Measurements from ENCODE around the gene CDH15.

The CDH15 gene

GRCh38 chr16:89146211-89147005, 25.1 kb upstream of the CDH15 start:
- peaks cover 78% of the 10 kb centered on the region for H3K36me3 ChIP-seq (ENCODE audit: insufficient read depth, insufficient read length, low read length)

DNA sequence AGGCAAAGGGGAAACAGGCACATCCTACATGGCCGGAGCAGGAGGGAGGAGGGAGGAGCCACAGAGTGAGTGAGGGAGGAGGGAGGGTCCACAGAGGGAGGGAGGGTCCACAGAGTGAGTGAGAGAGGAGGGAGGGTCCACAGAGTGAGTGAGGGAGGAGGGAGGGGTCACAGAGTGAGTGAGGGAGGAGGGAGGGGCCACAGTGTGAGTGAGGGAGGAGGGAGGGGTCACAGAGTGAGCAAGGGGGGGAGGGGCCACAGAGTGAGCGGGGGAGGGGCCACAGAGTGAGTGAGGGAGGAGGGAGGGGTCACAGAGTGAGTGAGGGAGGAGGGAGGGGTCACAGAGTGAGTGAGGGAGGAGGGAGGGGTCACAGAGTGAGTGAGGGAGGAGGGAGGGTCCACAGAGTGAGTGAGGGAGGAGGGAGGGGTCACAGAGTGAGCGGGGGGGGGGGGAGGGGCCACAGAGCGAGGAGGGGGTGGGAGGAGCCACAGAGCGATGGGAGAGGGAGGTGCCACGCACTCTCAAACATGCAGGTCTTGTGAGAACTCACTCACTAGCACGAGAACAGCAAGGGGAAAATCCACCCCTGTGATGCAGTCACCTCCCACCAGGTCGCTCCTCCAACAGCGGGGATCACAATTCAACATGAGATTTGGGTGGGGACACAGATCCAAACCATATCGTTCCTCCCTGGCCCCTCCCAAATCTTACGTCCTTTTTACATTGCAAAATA, 24.3 kb upstream of the CDH15 start:
- H3K27me3 ChIP-seq (ENCODE audit: insufficient read depth, insufficient read length), result no peaks in the 10 kb centered on the region
- H3K9ac ChIP-seq (ENCODE audit: insufficient read length, low read depth), result no peak overlapping the region
- H3K4me1 ChIP-seq (ENCODE audit: insufficient read depth, insufficient read length), result no peaks in the 10 kb centered on the region
- no peak overlapping the region for H3K4me3 ChIP-seq (ENCODE audit: insufficient read length, low read depth)
- peaks cover 74% of the 10 kb centered on the region for H3K36me3 ChIP-seq (ENCODE audit: insufficient read depth, insufficient read length, low read length)
- H3K9me3 ChIP-seq (ENCODE audit: insufficient read depth, low read length), result peaks cover 24% of the 10 kb centered on the region; the same call in 1 of the 2 replicates
- TF ChIP-seq SUZ12 (IDR thresholded peaks at IDR 0.05; ENCODE audit: extremely low read depth, insufficient read depth, insufficient read length), result no peak
- TF ChIP-seq YY1 (IDR thresholded peaks at IDR 0.05; ENCODE audit: insufficient read depth, insufficient read length), result no peak
- no peak for TF ChIP-seq ZNF274 (IDR thresholded peaks at IDR 0.05; ENCODE audit: low read depth, low read length)
- DNase-seq (ENCODE audit: low read depth, low spot score), result no peak

More at GRCh38 chr16:89146211-89147005, 25.1 kb upstream of the CDH15 start:
- Histone ChIP-seq H3K4me1 (ENCODE audit: insufficient read depth, insufficient read length) (no peaks in the 10 kb centered on the region), H3K4me3 (ENCODE audit: insufficient read length, low read depth) (no peak overlapping the region), H3K9ac (ENCODE audit: insufficient read length, low read depth) (no peak overlapping the region), H3K27me3 (ENCODE audit: insufficient read depth, insufficient read length) (no peaks in the 10 kb centered on the region), H3K9me3 (ENCODE audit: insufficient read depth, low read length) (peaks cover 24% of the 10 kb centered on the region; the same call in 1 of the 2 replicates)
- TF ChIP-seq SUZ12 (IDR thresholded peaks at IDR 0.05; ENCODE audit: extremely low read depth, insufficient read depth, insufficient read length) (no peak), YY1 (IDR thresholded peaks at IDR 0.05; ENCODE audit: insufficient read depth, insufficient read length) (no peak)
- DNase-seq (ENCODE audit: low read depth, low spot score), result no peak

- H3K27me3 ChIP-seq (ENCODE audit: insufficient read depth, insufficient read length), result no peaks in the 10 kb centered on the region
- peaks cover 24% of the 10 kb centered on the region; the same call in 1 of the 2 replicates for H3K9me3 ChIP-seq (ENCODE audit: insufficient read depth, low read length)
- no peak overlapping the region for H3K4me3 ChIP-seq (ENCODE audit: insufficient read length, low read depth)
- peaks cover 62% of the 10 kb centered on the region for H3K36me3 ChIP-seq (ENCODE audit: insufficient read depth, insufficient read length, low read length)
- no peak overlapping the region for H3K9ac ChIP-seq (ENCODE audit: insufficient read length, low read depth)
- H3K4me1 ChIP-seq (ENCODE audit: insufficient read depth, insufficient read length), result no peaks in the 10 kb centered on the region
- TF ChIP-seq ZNF274 (IDR thresholded peaks at IDR 0.05; ENCODE audit: low read depth, low read length) (no peak), SUZ12 (IDR thresholded peaks at IDR 0.05; ENCODE audit: extremely low read depth, insufficient read depth, insufficient read length) (no peak), YY1 (IDR thresholded peaks at IDR 0.05; ENCODE audit: insufficient read depth, insufficient read length) (no peak)
- DNase-seq (ENCODE audit: low read depth, low spot score), result no peak
Measured at GRCh38 chr16:89149386-89149785, 22.2 kb upstream of the CDH15 start.

GRCh38 chr16:89150090-89150835, 21.3 kb upstream of the CDH15 start:
- H3K4me1 ChIP-seq (ENCODE audit: insufficient read depth, insufficient read length), result peaks cover 2% of the 10 kb centered on the region
- H3K36me3 ChIP-seq (ENCODE audit: insufficient read depth, insufficient read length, low read length), result peaks cover 54% of the 10 kb centered on the region
- TF ChIP-seq YY1 (IDR thresholded peaks at IDR 0.05; ENCODE audit: insufficient read depth, insufficient read length), result no peak
- no peak for TF ChIP-seq ZNF274 (IDR thresholded peaks at IDR 0.05; ENCODE audit: low read depth, low read length)
- TF ChIP-seq SUZ12 (IDR thresholded peaks at IDR 0.05; ENCODE audit: extremely low read depth, insufficient read depth, insufficient read length), result no peak
- no peaks in the 10 kb centered on the region for H3K27me3 ChIP-seq (ENCODE audit: insufficient read depth, insufficient read length)
- no peak for DNase-seq (ENCODE audit: low read depth, low spot score)
- no peak overlapping the region for H3K4me3 ChIP-seq (ENCODE audit: insufficient read length, low read depth)
- H3K9ac ChIP-seq (ENCODE audit: insufficient read length, low read depth), result no peak overlapping the region
- peaks cover 24% of the 10 kb centered on the region; the same call in 1 of the 2 replicates for H3K9me3 ChIP-seq (ENCODE audit: insufficient read depth, low read length)

GRCh38 chr16:89150981-89151380, 20.6 kb upstream of the CDH15 start:
- Histone ChIP-seq H3K27me3 (ENCODE audit: insufficient read depth, insufficient read length) (no peaks in the 10 kb centered on the region), H3K9ac (ENCODE audit: insufficient read length, low read depth) (no peak overlapping the region), H3K9me3 (ENCODE audit: insufficient read depth, low read length) (peaks cover 24% of the 10 kb centered on the region; the same call in 1 of the 2 replicates), H3K36me3 (ENCODE audit: insufficient read depth, insufficient read length, low read length) (peaks cover 46% of the 10 kb centered on the region), H3K4me3 (ENCODE audit: insufficient read length, low read depth) (no peak overlapping the region), H3K4me1 (ENCODE audit: insufficient read depth, insufficient read length) (peaks cover 2% of the 10 kb centered on the region)
- no peak for TF ChIP-seq YY1 (IDR thresholded peaks at IDR 0.05; ENCODE audit: insufficient read depth, insufficient read length)
- no peak for TF ChIP-seq SUZ12 (IDR thresholded peaks at IDR 0.05; ENCODE audit: extremely low read depth, insufficient read depth, insufficient read length)
- TF ChIP-seq ZNF274 (IDR thresholded peaks at IDR 0.05; ENCODE audit: low read depth, low read length), result no peak
- DNase-seq (ENCODE audit: low read depth, low spot score), result no peak

- TF ChIP-seq SUZ12 (IDR thresholded peaks at IDR 0.05; ENCODE audit: extremely low read depth, insufficient read depth, insufficient read length) (no peak), ZNF274 (IDR thresholded peaks at IDR 0.05; ENCODE audit: low read depth, low read length) (no peak), YY1 (IDR thresholded peaks at IDR 0.05; ENCODE audit: insufficient read depth, insufficient read length) (no peak)
- Histone ChIP-seq H3K9me3 (ENCODE audit: insufficient read depth, low read length) (peaks cover 24% of the 10 kb centered on the region), H3K36me3 (ENCODE audit: insufficient read depth, insufficient read length, low read length) (peaks cover 39% of the 10 kb centered on the region), H3K9ac (ENCODE audit: insufficient read length, low read depth) (no peak overlapping the region), H3K4me1 (ENCODE audit: insufficient read depth, insufficient read length) (peaks cover 6% of the 10 kb centered on the region), H3K27me3 (ENCODE audit: insufficient read depth, insufficient read length) (no peaks in the 10 kb centered on the region), H3K4me3 (ENCODE audit: insufficient read length, low read depth) (no peak overlapping the region)
- no peak for DNase-seq (ENCODE audit: low read depth, low spot score)
Measured at GRCh38 chr16:89152831-89153700, 18.5 kb upstream of the CDH15 start.

Data from NT2/D1 (cell line).